PC-9 (cell line): Measurements from ENCODE around the gene SUPV3L1.

Experiments used
- CTCF ChIP-seq: fragments of 200-600 bp; sonication (generic); conservative IDR thresholded peaks from 2 replicates; pipeline ENCODE4 v1.6.1; 2017; ENCODE audit warnings: mixed run types, antibody characterized with exemption, mild to moderate bottlenecking, moderate library complexity
- EZH2 ChIP-seq: fragments of 200-600 bp; sonication (generic); IDR thresholded peaks from 2 replicates; pipeline ENCODE4 v1.8.0; 2017; ENCODE audit warnings: antibody characterized with exemption, low read depth

DNA sequence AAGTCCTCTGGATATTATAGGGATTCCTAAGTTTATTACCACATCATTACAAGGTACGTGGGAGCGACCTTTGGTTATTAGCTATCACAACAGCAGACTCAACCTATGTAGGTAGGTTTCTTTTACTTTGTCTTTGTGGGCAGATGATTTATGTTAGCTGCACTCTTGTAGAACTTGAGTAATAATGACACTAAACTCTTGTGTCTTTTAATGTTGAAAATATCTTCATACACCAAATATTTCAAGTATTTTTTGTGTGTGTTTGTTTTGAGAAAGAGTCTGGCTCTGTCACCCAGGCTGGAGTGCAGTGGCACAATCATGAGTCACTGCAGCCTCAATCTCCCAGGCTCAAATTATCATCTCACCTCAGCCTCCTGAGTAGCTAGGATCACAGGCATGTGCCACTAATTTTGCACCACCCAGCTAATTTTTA lies 19.2 kb upstream of the SUPV3L1 start:
- TF ChIP-seq CTCF (no peak), EZH2 (no peak)
